Gastrocnemius medialis (tissue), 4 donors: Measurements from ENCODE around the gene GRIK3. TPM values are rescaled to one million over a fixed set of nuclear protein-coding genes. Genes with fewer than 3 reads are reported as not detected.

Experiments
- ATAC-seq, 2 donors: fragments of 150-250 bp; one replicate each; pipeline ENCODE4 v1.9.1; 2016
- DNase-seq, 2 donors: peaks; one replicate each; pipeline ENCODE4 v3.0.0-alpha.2; 2019
- H3K27ac ChIP-seq, 4 donors: fragments of 200-600 bp; sonication (generic); 1 replicate in 1 of 4; 2 replicates in 3 of 4; pipeline ENCODE4 v1.5.1; 2016 to 2018; ENCODE audit warnings: mild to moderate bottlenecking in 2 of 4, moderate library complexity in 1 of 4
- H3K27me3 ChIP-seq, 3 donors: fragments of 200-600 bp; sonication (generic) in 2 of 3; 1 replicate in 1 of 3; 2 replicates in 2 of 3; pipeline versions ENCODE4 v1.5.1 to v1.6.0; 2016 to 2019; ENCODE audit warnings: mild to moderate bottlenecking in 1 of 3, moderate library complexity in 1 of 3
- H3K36me3 ChIP-seq, 2 donors: fragments of 200-600 bp; sonication (generic) in 1 of 2; one replicate each; pipeline ENCODE4 v1.5.1; 2017 to 2018
- H3K4me1 ChIP-seq, 2 donors: fragments of 200-600 bp; sonication (generic) in 1 of 2; one replicate each; pipeline ENCODE4 v1.5.1; 2016 to 2017; ENCODE audit warnings: mild to moderate bottlenecking in 2 of 2
- H3K4me3 ChIP-seq, 4 donors: fragments of 200-600 bp; sonication (generic) in 3 of 4; 1 replicate in 1 of 4; 2 replicates in 3 of 4; pipeline ENCODE4 v1.5.1; 2016 to 2019; ENCODE audit warnings: mild to moderate bottlenecking in 2 of 4
- H3K9me3 ChIP-seq, 3 donors: fragments of 200-600 bp; sonication (generic) in 2 of 3; 1 replicate in 1 of 3; 2 replicates in 2 of 3; pipeline ENCODE4 v1.5.1; 2016 to 2019
- POLR2A ChIP-seq, 2 donors: fragments of 450-650 bp; IDR thresholded peaks; one replicate each; pipeline ENCODE4 v1.6.1; 2017; ENCODE audit warnings: antibody characterized with exemption in 2 of 2, mild to moderate bottlenecking in 2 of 2, moderate library complexity in 2 of 2
- in situ Hi-C, 4 donors: fragments of 200-750 bp; cut with MboI; loops; one replicate each; pipeline versions ENCODE4 v1.15.0 to v1.8.0; 2017; ENCODE audit warnings: low sequenced_read_pairs in 4 of 4
- intact Hi-C: fragments of 100-400 bp; cut with DNase I; formaldehyde crosslinking; loops from one replicate; pipeline ENCODE4 v1.15.1; 2023; ENCODE audit warnings: low total_unique reads
- total RNA-seq, 4 donors: library from RNA; depleted of rRNA; stranded (reverse); fragments of >200 nt; gene quantifications; one replicate each; pipeline versions ENCODE4 v1.1.0 to v1.2.3, GENCODE V29; 2016
- TF ChIP-seq, protein P1 (sequence below), 5 experiments: fragments of 450-650 bp in 3 of 5; fragments of 200-600 bp in 2 of 5; sonication (generic) in 2 of 5; IDR thresholded peaks in 4 of 5; conservative IDR thresholded peaks in 1 of 5; 1 replicate in 4 of 5; 2 replicates in 1 of 5; pipeline ENCODE4 v1.5.1; 2016 to 2019; ENCODE audit warnings: antibody characterized with exemption in 5 of 5, mild to moderate bottlenecking in 3 of 5, moderate library complexity in 3 of 5

Gene GRIK3
- total RNA-seq, 4 donors from 2014 or later, result 0.13 to 0.22 (median 0.13) TPM; not detected in 1

DNA sequence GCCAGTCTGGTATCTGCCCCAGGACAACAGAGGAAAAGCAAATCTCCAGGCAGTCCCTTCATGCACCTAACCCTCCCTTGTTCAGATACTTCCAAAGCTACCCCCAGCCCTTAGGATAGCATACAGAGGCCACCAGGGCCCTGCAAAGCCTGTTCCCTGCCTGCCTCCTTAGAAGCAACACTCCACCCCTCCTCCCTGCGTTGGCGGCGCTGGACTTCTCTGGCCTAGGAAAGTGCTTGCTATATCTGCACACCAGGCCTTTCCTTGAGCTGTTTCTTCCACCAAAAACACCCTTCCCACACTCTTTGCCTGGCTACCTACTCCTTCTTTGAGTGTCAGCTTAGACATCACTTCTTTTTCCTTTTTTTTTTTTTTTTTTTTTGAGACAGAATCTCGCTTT, 61.3 kb downstream of the GRIK3 start:
- TF ChIP-seq, protein P1, sequence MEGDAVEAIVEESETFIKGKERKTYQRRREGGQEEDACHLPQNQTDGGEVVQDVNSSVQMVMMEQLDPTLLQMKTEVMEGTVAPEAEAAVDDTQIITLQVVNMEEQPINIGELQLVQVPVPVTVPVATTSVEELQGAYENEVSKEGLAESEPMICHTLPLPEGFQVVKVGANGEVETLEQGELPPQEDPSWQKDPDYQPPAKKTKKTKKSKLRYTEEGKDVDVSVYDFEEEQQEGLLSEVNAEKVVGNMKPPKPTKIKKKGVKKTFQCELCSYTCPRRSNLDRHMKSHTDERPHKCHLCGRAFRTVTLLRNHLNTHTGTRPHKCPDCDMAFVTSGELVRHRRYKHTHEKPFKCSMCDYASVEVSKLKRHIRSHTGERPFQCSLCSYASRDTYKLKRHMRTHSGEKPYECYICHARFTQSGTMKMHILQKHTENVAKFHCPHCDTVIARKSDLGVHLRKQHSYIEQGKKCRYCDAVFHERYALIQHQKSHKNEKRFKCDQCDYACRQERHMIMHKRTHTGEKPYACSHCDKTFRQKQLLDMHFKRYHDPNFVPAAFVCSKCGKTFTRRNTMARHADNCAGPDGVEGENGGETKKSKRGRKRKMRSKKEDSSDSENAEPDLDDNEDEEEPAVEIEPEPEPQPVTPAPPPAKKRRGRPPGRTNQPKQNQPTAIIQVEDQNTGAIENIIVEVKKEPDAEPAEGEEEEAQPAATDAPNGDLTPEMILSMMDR (IDR thresholded peaks at IDR 0.05 in 4 of 5, conservative IDR thresholded peaks at IDR 0.05 in 1 of 5), result no peak
- no peak for TF ChIP-seq POLR2A (IDR thresholded peaks at IDR 0.05)
- Histone ChIP-seq H3K9me3 (no peaks in the 10 kb centered on the region), H3K27me3 (peaks cover 0 to 6% (median 6%) of the 10 kb centered on the region in 3 donors), H3K36me3 (no peaks in the 10 kb centered on the region), H3K4me3 (no peak overlapping the region), H3K4me1 (no peaks in the 10 kb centered on the region), H3K27ac (no peak overlapping the region)
- in situ Hi-C loops, result no loop called here
- intact Hi-C loops, result no loop called here
- ATAC-seq, result no peak
- DNase-seq, result no peak

DNA sequence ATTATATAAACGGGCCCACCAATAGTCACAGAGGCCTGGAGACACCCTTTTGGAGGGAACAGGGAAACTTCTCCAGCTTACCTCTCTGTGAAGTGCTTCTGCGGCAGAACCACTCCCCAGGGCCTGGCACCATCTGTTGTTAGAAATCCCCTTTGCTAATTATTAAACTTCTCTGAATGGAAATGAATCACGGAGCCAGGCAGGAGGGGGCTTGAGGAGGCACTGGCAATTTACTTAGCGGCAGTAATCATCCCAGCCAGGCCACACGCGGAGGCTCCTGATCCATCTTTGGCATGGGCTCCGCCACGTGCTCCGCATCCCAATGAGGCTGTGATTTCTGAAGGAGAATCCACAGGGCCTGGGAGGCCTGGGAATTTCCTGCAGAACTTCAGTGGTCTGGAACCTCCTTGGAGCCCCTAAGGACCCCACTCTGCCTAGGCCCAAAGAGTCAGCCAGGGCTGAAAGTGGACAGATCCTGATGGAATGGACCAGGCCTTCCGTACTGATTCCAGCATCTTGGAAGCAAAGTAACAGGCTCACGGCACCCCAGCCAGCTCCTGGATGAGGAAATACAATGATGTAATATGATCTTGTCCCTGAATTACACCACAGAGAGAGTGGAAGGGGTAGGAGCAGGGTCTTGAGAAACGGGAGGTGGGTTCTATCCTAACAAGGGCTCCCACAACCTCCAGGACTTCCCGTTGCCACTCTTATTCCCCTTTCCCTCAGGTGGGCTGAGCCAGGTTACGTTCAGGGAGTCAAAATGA, 62.3 kb downstream of the GRIK3 start:
- H3K4me1 ChIP-seq, result no peaks in the 10 kb centered on the region
- DNase-seq (no peak), ATAC-seq (no peak)
- no peaks in the 10 kb centered on the region for H3K36me3 ChIP-seq
- in situ Hi-C loops, result no loop called here
- H3K27ac ChIP-seq, result no peak overlapping the region
- intact Hi-C loops, result no loop called here
- no peak overlapping the region for H3K4me3 ChIP-seq
- TF ChIP-seq POLR2A (IDR thresholded peaks at IDR 0.05), result no peak
- TF ChIP-seq, protein P1 (IDR thresholded peaks at IDR 0.05 in 4 of 5, conservative IDR thresholded peaks at IDR 0.05 in 1 of 5), result no peak
- no peaks in the 10 kb centered on the region for H3K9me3 ChIP-seq
- no peaks in the 10 kb centered on the region for H3K27me3 ChIP-seq

DNA sequence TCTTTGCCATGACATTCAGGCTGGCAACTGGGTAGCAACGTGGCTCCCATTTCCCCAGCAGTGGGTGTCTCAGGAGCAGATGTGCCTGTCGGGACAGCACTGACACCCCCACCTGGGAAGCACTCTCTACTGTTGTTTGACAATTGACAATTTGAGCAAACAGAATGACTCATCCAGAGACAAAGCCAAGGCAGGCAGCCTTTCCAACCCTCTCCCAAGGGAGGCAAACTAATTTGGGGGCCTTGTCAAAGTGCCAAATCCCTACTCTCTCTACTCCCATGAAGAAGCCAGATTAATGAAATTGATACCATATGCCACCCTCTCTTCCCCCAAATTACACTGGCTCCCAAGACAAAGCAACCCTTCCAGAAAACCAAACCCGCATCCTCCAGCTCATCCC, 65.6 kb downstream of the GRIK3 start:
- ATAC-seq (no peak), DNase-seq (no peak)
- TF ChIP-seq, protein P1 (IDR thresholded peaks at IDR 0.05 in 4 of 5, conservative IDR thresholded peaks at IDR 0.05 in 1 of 5), result no peak
- no peak for TF ChIP-seq POLR2A (IDR thresholded peaks at IDR 0.05)
- in situ Hi-C loops (no loop called here), intact Hi-C loops (no loop called here)
- no peaks in the 10 kb centered on the region for H3K9me3 ChIP-seq
- no peak overlapping the region for H3K4me3 ChIP-seq
- no peaks in the 10 kb centered on the region for H3K27me3 ChIP-seq
- H3K36me3 ChIP-seq, result no peaks in the 10 kb centered on the region
- H3K27ac ChIP-seq, result no peak overlapping the region
- H3K4me1 ChIP-seq, result no peaks in the 10 kb centered on the region

DNA sequence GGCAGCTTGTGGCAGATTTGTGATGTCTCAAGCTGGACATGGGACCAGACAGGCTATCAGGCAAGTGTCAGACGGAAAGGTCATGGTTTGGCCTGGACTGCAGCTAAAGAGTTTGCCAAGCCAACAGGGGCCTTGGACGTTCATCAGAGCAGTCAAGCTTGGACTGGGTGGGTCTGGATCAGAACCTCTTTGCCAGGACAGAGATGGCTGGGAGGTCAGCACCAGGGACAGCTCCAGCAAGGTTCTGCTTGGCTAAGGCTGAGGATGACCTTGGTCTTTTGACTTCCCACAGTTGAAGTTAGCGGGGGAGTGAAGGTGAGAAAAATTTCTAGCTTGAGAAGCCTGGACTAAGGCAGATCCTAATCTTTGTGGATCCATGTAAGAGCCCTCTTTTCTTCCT, 68.1 kb downstream of the GRIK3 start:
- intact Hi-C loops, result no loop called here
- Histone ChIP-seq H3K4me1 (no peaks in the 10 kb centered on the region), H3K4me3 (no peak overlapping the region), H3K27me3 (peaks cover 0 to 3% (median 0%) of the 10 kb centered on the region in 3 donors), H3K9me3 (no peaks in the 10 kb centered on the region), H3K36me3 (no peaks in the 10 kb centered on the region), H3K27ac (no peak overlapping the region)
- ATAC-seq, result no peak
- no peak for TF ChIP-seq POLR2A (IDR thresholded peaks at IDR 0.05)
- TF ChIP-seq, protein P1 (IDR thresholded peaks at IDR 0.05 in 4 of 5, conservative IDR thresholded peaks at IDR 0.05 in 1 of 5), result no peak
- DNase-seq, result no peak
- in situ Hi-C loops, result no loop called here
